AG04450 (cell line): ENCODE measurements around the gene LRRC4. TPM values are rescaled to one million over a fixed set of nuclear protein-coding genes. Genes with fewer than 3 reads are reported as not detected.
A peak's percentile ranks its signal among the peaks of the same experiment; 100 is the strongest.

Source experiments
- CTCF ChIA-PET: fragments of 300-600, 350-600 bp; formaldehyde crosslinking; extraction: SDS; loops from one replicate; lab custom pipeline; 2022; ENCODE audit warnings: antibody characterized with exemption, inconsistent platforms; lab: Charles Lee
- POLR2A ChIA-PET: fragments of 350-600 bp; formaldehyde crosslinking; extraction: SDS; loops from one replicate; lab custom pipeline; 2021; ENCODE audit warnings: antibody characterized with exemption, inconsistent platforms; lab: Yijun Ruan, JAX
- DNase-seq: peaks from one replicate; pipeline ENCODE4 v3.0.0-alpha.2; 2011; ENCODE audit warnings: low read depth, low spot score
- H3K27ac ChIP-seq: one replicate; pipeline ENCODE4 v1.5.1; 2012; ENCODE audit warnings: low read depth, low read length, control low read depth
- H3K27me3 ChIP-seq: one replicate; pipeline ENCODE4 v1.6.0; 2012; ENCODE audit warnings: low read length; ENCODE audit not compliant: control insufficient read depth, insufficient read depth
- H3K4me3 ChIP-seq: 2 replicates; pipeline ENCODE4 v1.5.1; 2011; ENCODE audit warnings: mild to moderate bottlenecking, low read depth, low read length, control low read depth
- H3K9me3 ChIP-seq: 2 replicates; pipeline ENCODE4 v1.5.1; 2012; ENCODE audit warnings: low read length; ENCODE audit not compliant: control insufficient read depth, insufficient read depth
- polyA plus RNA-seq: library from polyadenylated mRNA; depleted of rRNA; stranded (reverse); fragments of >200 nt; gene quantifications from 2 replicates; pipeline ENCODE4 v1.2.3, GENCODE V29; 2011
- TF ChIP-seq, protein P1 (sequence below): IDR thresholded peaks from 2 replicates; pipeline ENCODE4 v1.5.1; 2011; ENCODE audit warnings: low read depth, low read length, control low read depth, inconsistent platforms

LRRC4 gene
- polyA plus RNA-seq, 1 experiment: 0.35 TPM

DNA sequence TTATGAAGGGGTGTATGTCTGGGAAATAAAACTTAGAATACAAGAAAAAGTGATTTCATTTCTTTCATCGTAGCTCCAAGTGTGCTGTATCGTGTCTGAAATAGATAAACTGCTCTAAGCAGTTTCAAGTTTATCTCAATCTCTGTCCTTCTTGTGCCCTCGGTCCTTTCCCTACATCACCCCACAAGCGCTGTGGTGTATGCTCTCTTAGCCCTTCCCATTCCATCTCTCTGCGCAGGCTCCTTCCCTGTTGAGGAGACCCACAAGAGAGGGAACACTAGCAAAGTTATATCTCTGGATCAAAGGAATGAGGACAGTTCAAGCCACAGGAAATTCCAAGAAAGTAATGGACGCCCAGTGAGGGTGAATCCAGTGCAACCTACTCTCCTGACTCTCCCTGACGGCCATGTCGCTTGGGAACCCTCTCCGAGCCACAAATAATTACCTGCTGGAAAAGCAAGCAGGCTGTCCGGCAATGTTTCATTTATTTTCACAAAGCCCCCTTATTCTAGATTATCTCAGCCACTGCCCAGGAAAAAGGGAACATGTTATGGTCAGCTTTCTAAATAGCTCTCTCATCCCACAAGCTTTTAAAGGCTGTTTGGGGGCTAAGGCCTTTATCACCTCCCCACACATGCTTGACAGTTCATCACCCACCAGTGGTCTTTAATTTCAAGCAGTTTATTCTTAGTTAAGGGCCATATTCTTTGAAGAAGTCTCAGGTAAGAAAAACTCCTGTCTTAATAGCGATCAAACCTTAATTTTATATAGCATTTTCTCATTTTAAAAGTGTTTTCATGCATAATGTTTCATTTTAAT lies 34.8 kb downstream of the LRRC4 start:
- TF ChIP-seq, protein P1, sequence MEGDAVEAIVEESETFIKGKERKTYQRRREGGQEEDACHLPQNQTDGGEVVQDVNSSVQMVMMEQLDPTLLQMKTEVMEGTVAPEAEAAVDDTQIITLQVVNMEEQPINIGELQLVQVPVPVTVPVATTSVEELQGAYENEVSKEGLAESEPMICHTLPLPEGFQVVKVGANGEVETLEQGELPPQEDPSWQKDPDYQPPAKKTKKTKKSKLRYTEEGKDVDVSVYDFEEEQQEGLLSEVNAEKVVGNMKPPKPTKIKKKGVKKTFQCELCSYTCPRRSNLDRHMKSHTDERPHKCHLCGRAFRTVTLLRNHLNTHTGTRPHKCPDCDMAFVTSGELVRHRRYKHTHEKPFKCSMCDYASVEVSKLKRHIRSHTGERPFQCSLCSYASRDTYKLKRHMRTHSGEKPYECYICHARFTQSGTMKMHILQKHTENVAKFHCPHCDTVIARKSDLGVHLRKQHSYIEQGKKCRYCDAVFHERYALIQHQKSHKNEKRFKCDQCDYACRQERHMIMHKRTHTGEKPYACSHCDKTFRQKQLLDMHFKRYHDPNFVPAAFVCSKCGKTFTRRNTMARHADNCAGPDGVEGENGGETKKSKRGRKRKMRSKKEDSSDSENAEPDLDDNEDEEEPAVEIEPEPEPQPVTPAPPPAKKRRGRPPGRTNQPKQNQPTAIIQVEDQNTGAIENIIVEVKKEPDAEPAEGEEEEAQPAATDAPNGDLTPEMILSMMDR: no peak
- Histone ChIP-seq H3K27me3 (no peaks in the 10 kb centered on the region), H3K4me3 (no peak overlapping the region), H3K9me3 (no peaks in the 10 kb centered on the region), H3K27ac (no peak overlapping the region)
- CTCF ChIA-PET: interaction anchor here (0.8 kb wide), 1 partner anchor 16 kb away, joined by 3 read pairs; no protein-coding TSS in a partner anchor
- DNase-seq: no peak
- POLR2A ChIA-PET: interaction anchor here (1.1 to 1.2 kb wide), 2 partner anchors 10 to 34 kb away, joined by 3 read pairs; partner anchors contain the start of gene LRRC4

DNA sequence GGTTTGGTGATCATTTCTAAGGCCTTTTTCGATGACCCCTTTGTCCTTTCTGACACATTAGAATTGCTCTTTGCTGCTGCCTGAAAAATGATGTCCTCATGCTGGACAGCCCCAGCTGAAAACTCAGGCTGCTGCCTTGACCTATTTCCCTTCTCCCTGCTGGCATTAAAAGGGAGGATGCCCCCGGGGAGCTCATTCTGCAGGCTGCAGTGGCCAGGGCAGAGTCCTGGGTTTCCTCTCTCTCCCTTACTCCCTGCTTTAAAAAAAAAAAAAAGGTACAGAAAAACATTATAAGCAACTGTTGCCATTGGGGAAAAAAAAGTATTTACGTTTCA lies 35.4 kb downstream of the LRRC4 start:
- H3K27ac ChIP-seq: peak overlapping the region; percentile 57
- TF ChIP-seq, protein P1: no peak
- DNase-seq: no peak
- no peaks in the 10 kb centered on the region for H3K9me3 ChIP-seq
- H3K4me3 ChIP-seq: no peak overlapping the region
- ChIA-PET POLR2A (interaction anchor here (1.1 to 1.2 kb wide), 2 partner anchors 10 to 35 kb away, joined by 3 read pairs; partner anchors contain the start of gene LRRC4), CTCF (interaction anchor here (0.8 kb wide), 1 partner anchor 17 kb away, joined by 3 read pairs; no protein-coding TSS in a partner anchor)
- H3K27me3 ChIP-seq: no peaks in the 10 kb centered on the region

DNA sequence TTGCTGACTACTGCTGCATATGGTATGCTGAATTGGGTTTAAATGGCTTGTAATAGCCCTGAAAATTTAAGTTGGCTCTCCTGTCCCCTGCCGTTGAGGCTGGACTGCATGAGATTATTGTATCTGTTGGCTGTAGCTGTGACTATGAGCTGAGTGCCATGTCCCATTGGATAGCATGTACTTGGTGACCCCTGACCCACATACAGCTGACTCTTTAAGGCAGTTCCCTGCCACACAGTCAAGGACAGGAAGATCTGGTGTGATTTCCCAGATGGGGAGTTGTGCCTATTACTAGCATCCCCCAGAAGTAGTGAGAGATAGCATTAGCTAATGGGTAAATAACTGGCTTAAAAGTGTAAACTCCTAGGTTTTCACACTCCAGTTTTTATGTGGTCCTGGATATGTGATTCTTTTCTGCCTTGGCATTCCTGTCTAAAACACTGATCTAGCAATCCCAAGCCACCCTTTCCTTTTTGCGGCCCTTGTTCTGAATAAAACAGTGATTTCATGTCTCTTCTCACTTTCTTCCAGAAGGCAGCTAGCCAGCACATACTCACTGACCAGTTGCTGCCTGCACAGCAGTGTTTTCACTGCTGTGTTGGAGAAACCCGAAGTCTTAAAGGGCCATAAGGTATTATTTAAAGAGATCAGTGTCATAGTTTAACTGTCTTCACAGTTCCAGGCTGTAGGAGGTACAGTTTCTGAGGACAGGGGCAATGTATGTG lies 35.9 kb downstream of the LRRC4 start:
- Histone ChIP-seq H3K4me3 (no peak overlapping the region), H3K27me3 (no peaks in the 10 kb centered on the region), H3K9me3 (no peaks in the 10 kb centered on the region), H3K27ac (peak overlapping the region; percentile 57)
- CTCF ChIA-PET: no interaction called here
- peak; percentile 41 for DNase-seq
- POLR2A ChIA-PET: interaction anchor here (1.1 to 1.2 kb wide), 2 partner anchors 11 to 35 kb away, joined by 3 read pairs; partner anchors contain the start of gene LRRC4
- TF ChIP-seq, protein P1: no peak

DNA sequence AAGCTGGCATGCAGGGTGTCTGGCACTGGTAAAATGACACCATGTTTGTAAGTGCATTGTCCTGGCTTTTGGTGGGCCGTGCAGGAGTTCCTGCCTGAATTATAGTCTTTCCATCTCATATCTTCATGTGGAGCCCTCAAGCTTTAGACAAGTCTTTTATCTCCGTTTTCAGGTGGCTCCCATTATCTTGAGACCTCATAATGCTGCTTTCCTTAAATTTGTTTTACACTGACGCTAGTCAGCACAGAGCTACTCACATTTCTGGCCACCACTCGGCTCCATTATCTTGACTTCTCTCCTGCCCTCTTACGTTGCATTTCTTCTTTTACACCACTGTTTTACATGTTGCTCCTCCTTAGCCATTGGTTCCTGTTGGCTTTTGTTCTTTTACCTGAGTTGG lies 37.2 kb downstream of the LRRC4 start:
- CTCF ChIA-PET: no interaction called here
- TF ChIP-seq, protein P1: no peak

More for the DNA sequence above, 37.2 kb downstream of the LRRC4 start:
- no peak overlapping the region for H3K4me3 ChIP-seq
- POLR2A ChIA-PET: no interaction called here
- no peaks in the 10 kb centered on the region for H3K27me3 ChIP-seq
- no peak for DNase-seq
- H3K27ac ChIP-seq: no peak overlapping the region
- no peaks in the 10 kb centered on the region for H3K9me3 ChIP-seq
